Omental fat pad (tissue), 4 donors: ENCODE results near the gene ZNF428. TPM values are rescaled to one million over a fixed set of nuclear protein-coding genes. Genes with fewer than 3 reads are reported as not detected.

Source experiments
- ATAC-seq: fragments of 150-250 bp; one replicate; pipeline ENCODE4 v1.9.1; 2016; ENCODE audit warnings: mild to moderate bottlenecking, moderate library complexity; ENCODE audit not compliant: low FRiP score
- DNase-seq: peaks from one replicate; pipeline ENCODE4 v3.0.0-alpha.2; 2019; ENCODE audit warnings: low spot score
- CTCF ChIP-seq, 3 donors: fragments of 450-650 bp; IDR thresholded peaks; one replicate each; pipeline ENCODE4 v1.5.1; 2016 to 2017; ENCODE audit warnings: antibody characterized with exemption in 3 of 3, mild to moderate bottlenecking in 3 of 3, moderate library complexity in 2 of 3
- total RNA-seq, 4 donors: library from RNA; depleted of rRNA; stranded (reverse); fragments of >200 nt; gene quantifications; one replicate each; pipeline ENCODE4 v1.1.0, GENCODE V29; 2016

ZNF428 gene
- total RNA-seq, 4 donors from 2014 or later: 15.4 to 22.1 (median 16.2) TPM

- DNase-seq (no peak), ATAC-seq (no peak)
- no peak for TF ChIP-seq CTCF (IDR thresholded peaks at IDR 0.05)
These were observed 2.5 kb downstream of the ZNF428 start for GRCh38 chr19:43616954-43617353.

GRCh38 chr19:43616306-43616705 lies 3.1 kb downstream of the ZNF428 start:
- DNase-seq (no peak), ATAC-seq (no peak)
- no peak for TF ChIP-seq CTCF (IDR thresholded peaks at IDR 0.05)

DNA sequence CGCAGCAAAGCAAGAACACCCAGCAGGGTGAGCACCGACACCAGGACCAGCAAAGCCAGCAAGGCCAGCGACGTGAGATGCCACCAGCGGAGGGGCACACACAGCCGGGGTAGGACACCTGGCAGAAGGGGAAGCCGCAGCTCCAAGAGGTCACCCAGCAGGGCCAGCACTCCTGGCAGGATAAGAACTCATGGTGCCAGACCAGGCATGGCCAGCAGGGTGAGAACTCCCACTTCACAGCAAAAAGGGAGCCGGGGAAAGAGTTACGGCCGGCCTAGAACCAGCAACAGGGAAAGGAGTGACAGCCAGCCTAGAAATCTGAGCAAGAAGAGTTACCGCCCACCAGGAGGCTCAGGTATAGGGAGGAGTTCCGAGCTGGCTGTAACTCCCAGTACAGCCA lies 7.1 kb downstream of the ZNF428 start:
- DNase-seq: no peak
- no peak for TF ChIP-seq CTCF (IDR thresholded peaks at IDR 0.05)
- ATAC-seq: no peak

GRCh38 chr19:43611788-43612187 lies 7.6 kb downstream of the ZNF428 start, which contains the start of gene SRRM5:
Gene SRRM5, plus strand, starts transcription at chr19:43612088. Its CDS starts 34 bp downstream, at chr19:43612122.
- no peak for ATAC-seq
- DNase-seq: no peak
- TF ChIP-seq CTCF (IDR thresholded peaks at IDR 0.05): no peak

- ATAC-seq (no peak), DNase-seq (no peak)
- TF ChIP-seq CTCF (IDR thresholded peaks at IDR 0.05): no peak
These were observed 8.9 kb downstream of the ZNF428 start for GRCh38 chr19:43610493-43610892.

GRCh38 chr19:43609872-43610271 lies 9.6 kb downstream of the ZNF428 start:
- ATAC-seq (no peak), DNase-seq (no peak)
- TF ChIP-seq CTCF (IDR thresholded peaks at IDR 0.05): no peak

DNA sequence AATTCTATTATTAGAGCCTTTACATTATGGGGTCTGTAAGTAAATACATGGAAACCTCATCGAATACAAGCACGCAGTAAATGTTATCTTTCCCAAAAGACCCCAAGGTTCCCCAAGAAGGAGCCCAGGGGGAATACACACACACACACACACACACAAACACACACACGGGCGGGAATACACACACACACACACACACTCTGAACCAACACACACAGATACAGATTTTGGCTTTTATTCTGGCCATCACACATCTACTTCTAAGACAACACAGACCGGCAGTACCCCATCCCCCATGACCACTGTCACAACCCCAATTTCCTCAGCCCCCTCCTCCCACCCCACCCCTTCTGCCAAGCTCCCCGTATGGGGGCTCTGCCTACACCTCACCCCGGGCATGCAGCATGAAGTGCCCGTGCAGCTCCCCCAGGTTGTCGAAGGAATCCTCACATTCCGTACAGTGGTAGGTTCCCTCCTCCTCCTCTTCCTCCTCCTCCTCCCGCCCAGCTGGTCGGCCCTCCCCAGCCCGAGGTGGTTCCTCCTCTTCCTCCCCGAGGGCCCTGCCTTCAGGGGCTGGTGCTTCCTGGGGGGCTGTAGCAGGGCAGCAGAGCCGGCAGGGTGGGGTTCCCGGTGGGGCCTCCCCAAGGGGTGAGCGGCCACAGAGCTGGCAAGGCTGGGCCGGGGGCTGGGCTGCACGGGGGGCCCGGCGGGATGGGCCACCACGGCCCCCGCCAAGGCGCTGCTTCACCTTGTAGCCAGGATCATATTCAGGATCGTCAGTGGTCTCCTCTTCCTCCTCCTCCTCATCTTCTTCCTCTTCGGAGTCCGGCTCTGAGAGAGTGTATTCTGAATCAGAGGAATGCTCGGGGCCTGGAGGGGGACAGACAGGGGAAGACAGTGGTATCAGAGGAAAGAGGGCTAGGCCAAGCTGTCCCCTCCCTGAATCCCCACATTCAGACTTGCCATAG lies 11.9 kb downstream of the ZNF428 start:
- DNase-seq (no peak), ATAC-seq (no peak)
- TF ChIP-seq CTCF (IDR thresholded peaks at IDR 0.05): no peak
